Measurements from ENCODE around the gene APOA4. TPM values are rescaled to one million over a fixed set of nuclear protein-coding genes. Genes with fewer than 3 reads are reported as not detected.

APOA4 gene
- total RNA-seq, 1 experiment from 2014 or later = not detected

- no peak for TF ChIP-seq YY1 (IDR thresholded peaks at IDR 0.05; ENCODE audit: extremely low read depth, insufficient replicate concordance, low read depth, low read length)
- TF ChIP-seq, protein P1, sequence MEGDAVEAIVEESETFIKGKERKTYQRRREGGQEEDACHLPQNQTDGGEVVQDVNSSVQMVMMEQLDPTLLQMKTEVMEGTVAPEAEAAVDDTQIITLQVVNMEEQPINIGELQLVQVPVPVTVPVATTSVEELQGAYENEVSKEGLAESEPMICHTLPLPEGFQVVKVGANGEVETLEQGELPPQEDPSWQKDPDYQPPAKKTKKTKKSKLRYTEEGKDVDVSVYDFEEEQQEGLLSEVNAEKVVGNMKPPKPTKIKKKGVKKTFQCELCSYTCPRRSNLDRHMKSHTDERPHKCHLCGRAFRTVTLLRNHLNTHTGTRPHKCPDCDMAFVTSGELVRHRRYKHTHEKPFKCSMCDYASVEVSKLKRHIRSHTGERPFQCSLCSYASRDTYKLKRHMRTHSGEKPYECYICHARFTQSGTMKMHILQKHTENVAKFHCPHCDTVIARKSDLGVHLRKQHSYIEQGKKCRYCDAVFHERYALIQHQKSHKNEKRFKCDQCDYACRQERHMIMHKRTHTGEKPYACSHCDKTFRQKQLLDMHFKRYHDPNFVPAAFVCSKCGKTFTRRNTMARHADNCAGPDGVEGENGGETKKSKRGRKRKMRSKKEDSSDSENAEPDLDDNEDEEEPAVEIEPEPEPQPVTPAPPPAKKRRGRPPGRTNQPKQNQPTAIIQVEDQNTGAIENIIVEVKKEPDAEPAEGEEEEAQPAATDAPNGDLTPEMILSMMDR (IDR thresholded peaks at IDR 0.05 in 2 of 3, conservative IDR thresholded peaks at IDR 0.05 in 1 of 3; ENCODE audit: borderline replicate concordance in 1 of 3, insufficient read depth in 1 of 3, low read depth in 2 of 3, low read length in 2 of 3) = no peak
- TF ChIP-seq POLR2AphosphoS5 (IDR thresholded peaks at IDR 0.05; ENCODE audit: low read depth, low read length) = no peak
- TF ChIP-seq JUND (IDR thresholded peaks at IDR 0.05) = no peak
- no peak for TF ChIP-seq CEBPB (IDR thresholded peaks at IDR 0.05; ENCODE audit: low read depth)
- TF ChIP-seq FOSL1 (IDR thresholded peaks at IDR 0.05; ENCODE audit: low read depth) = no peak
- TF ChIP-seq POLR2A (IDR thresholded peaks at IDR 0.05; ENCODE audit: borderline replicate concordance, extremely low read depth, insufficient read depth, insufficient read length) = no peak
- TF ChIP-seq ELF1 (IDR thresholded peaks at IDR 0.05; ENCODE audit: borderline replicate concordance, low read depth) = no peak
- no peak for TF ChIP-seq TCF7L2 (IDR thresholded peaks at IDR 0.05; ENCODE audit: borderline replicate concordance, extremely low read depth, insufficient read depth, insufficient read length)
- no peak for TF ChIP-seq SRF (IDR thresholded peaks at IDR 0.05; ENCODE audit: low read depth)
- TF ChIP-seq SP1 (IDR thresholded peaks at IDR 0.05; ENCODE audit: low read depth) = no peak
- no peak for TF ChIP-seq EZH2phosphoT487 (IDR thresholded peaks at IDR 0.05; ENCODE audit: borderline replicate concordance)
- TF ChIP-seq ZFX (IDR thresholded peaks at IDR 0.05) = no peak
- no peak for TF ChIP-seq CBX3 (IDR thresholded peaks at IDR 0.05; ENCODE audit: low read depth)
- TF ChIP-seq ZBTB33 (IDR thresholded peaks at IDR 0.05; ENCODE audit: extremely low read depth, insufficient replicate concordance, low read length) = no peak
- TF ChIP-seq EGR1 (IDR thresholded peaks at IDR 0.05; ENCODE audit: low read depth) = no peak
- no peak for TF ChIP-seq ZNF274 (IDR thresholded peaks at IDR 0.05; ENCODE audit: low read depth, low read length)
- TF ChIP-seq REST (IDR thresholded peaks at IDR 0.05; ENCODE audit: low read depth) = no peak
- TF ChIP-seq SIN3A (IDR thresholded peaks at IDR 0.05; ENCODE audit: low read depth) = no peak
- TF ChIP-seq ATF3 (IDR thresholded peaks at IDR 0.05) = no peak
- RAD21 ChIA-PET (ENCODE audit: low non-redundant PET in 1 of 2, low total read pairs in 2 of 2, uncharacterized antibody in 2 of 2, unreplicated experiment in 2 of 2) = no interaction called here
- Histone ChIP-seq H3K9me2 (ENCODE audit: insufficient read depth) (no peaks in the 10 kb centered on the region), H3K4me2 (ENCODE audit: low read length) (no peak overlapping the region), H3K27me3 (ENCODE audit: insufficient read depth, low read length) (no peaks in the 10 kb centered on the region), H3K36me3 (ENCODE audit: control insufficient read depth in 1 of 2, insufficient read depth in 2 of 2, low read length in 2 of 2) (no peaks in the 10 kb centered on the region; a peak in 1 of 4 replicates), H3K27ac (ENCODE audit: low read depth, low read length) (no peak overlapping the region), H3K79me2 (ENCODE audit: insufficient read depth, low read length) (no peaks in the 10 kb centered on the region), H3K4me3 (replicated peaks in 1 of 2; ENCODE audit: low read depth in 1 of 2, low read length in 2 of 2) (no peak overlapping the region), H4K20me1 (ENCODE audit: insufficient read depth) (no peaks in the 10 kb centered on the region), H2AFZ (ENCODE audit: low read depth, low read length, poor library complexity, severe bottlenecking) (no peak overlapping the region), H3K9ac (ENCODE audit: low read length) (no peak overlapping the region), H3K4me1 (ENCODE audit: control insufficient read depth in 1 of 2, insufficient read depth in 2 of 2, low read length in 2 of 2) (peaks cover 0 to 21% of the 10 kb centered on the region in 2 experiments; a peak in 2 of 4 replicates), H3K9me3 (ENCODE audit: control insufficient read depth in 1 of 2, insufficient read depth in 1 of 2, low read depth in 1 of 2, low read length in 2 of 2) (no peaks in the 10 kb centered on the region)
- intact Hi-C loops (cut with micrococcal nuclease) = no loop called here
- DNase-seq (ENCODE audit: low read depth, low spot score) (no peak), ATAC-seq (no peak)
- BruUV-seq (replicated peaks) = no TSS peak
- CTCF ChIA-PET = no interaction called here
- POLR2A ChIA-PET = no interaction called here
Observed at GRCh38 chr11:116857316-116857715, 34.2 kb upstream of the APOA4 start.
